Uterus (tissue), 4 donors: ENCODE data around the gene TMEM119. TPM values are rescaled to one million over a fixed set of nuclear protein-coding genes. Genes with fewer than 3 reads are reported as not detected.

ENCODE experiments used
- DNase-seq, 2 donors: peaks; one replicate each; pipeline ENCODE4 v3.0.0-alpha.2; 2019 to 2020
- H3K27ac ChIP-seq, 2 donors: fragments of 200-600 bp; sonication (generic); 1 replicate in 1 of 2; 2 replicates in 1 of 2; pipeline ENCODE4 v1.5.1; 2016 to 2018
- H3K27me3 ChIP-seq, 2 donors: fragments of 200-600 bp; sonication (generic); one replicate each; pipeline ENCODE4 v1.5.1; 2018 to 2019; ENCODE audit warnings: control low read depth in 1 of 2
- H3K36me3 ChIP-seq, 2 donors: fragments of 200-600 bp; sonication (generic); one replicate each; pipeline ENCODE4 v1.5.1; 2019; ENCODE audit warnings: control low read depth in 1 of 2
- H3K4me1 ChIP-seq, 2 donors: fragments of 200-600 bp; sonication (generic); one replicate each; pipeline ENCODE4 v1.5.1; 2018 to 2019; ENCODE audit warnings: control low read depth in 1 of 2
- H3K4me3 ChIP-seq, 2 donors: fragments of 200-600 bp; sonication (generic); 1 replicate in 1 of 2; 2 replicates in 1 of 2; pipeline ENCODE4 v1.5.1; 2018 to 2019; ENCODE audit warnings: mild to moderate bottlenecking in 1 of 2
- H3K9me3 ChIP-seq, 2 donors: fragments of 200-600 bp; sonication (generic); one replicate each; pipeline ENCODE4 v1.5.1; 2019; ENCODE audit warnings: control low read depth in 1 of 2
- CTCF ChIP-seq, 4 experiments: fragments of 200-600 bp in 2 of 4; fragments of 450-650 bp in 2 of 4; sonication (generic) in 2 of 4; IDR thresholded peaks; one replicate each; pipeline ENCODE4 v1.5.1; 2016 to 2019; ENCODE audit warnings: antibody characterized with exemption in 4 of 4, mild to moderate bottlenecking in 2 of 4, moderate library complexity in 1 of 4
- POLR2A ChIP-seq, 2 donors: fragments of 450-650 bp; IDR thresholded peaks; one replicate each; pipeline ENCODE4 v1.6.1; 2016; ENCODE audit warnings: antibody characterized with exemption in 2 of 2, mild to moderate bottlenecking in 1 of 2, moderate library complexity in 1 of 2
- intact Hi-C: fragments of 100-400 bp; cut with DNase I; formaldehyde crosslinking; loops from one replicate; pipeline ENCODE4 v1.15.1; 2023; ENCODE audit warnings: low total_unique reads
- total RNA-seq, 4 donors: library from RNA; depleted of rRNA in 3 of 4; stranded (reverse); fragments of >200 nt in 3 of 4; gene quantifications; one replicate each; pipeline versions ENCODE4 v1.1.0 to v1.2.4, GENCODE V29; 2014 to 2023
- donor health status: DM: yes; HTN: yes; CAD: no.

The TMEM119 gene
- total RNA-seq, 4 donors from 2014 or later = 9.1 to 102 (median 12.4) TPM

- DNase-seq = no peak
- intact Hi-C loops = no loop called here
- no peak overlapping the region for H3K4me3 ChIP-seq
- no peak for TF ChIP-seq POLR2A (IDR thresholded peaks at IDR 0.05)
- TF ChIP-seq CTCF (IDR thresholded peaks at IDR 0.05) = no peak
- H3K27ac ChIP-seq = peak overlapping the region in 1 of 2 donors; percentile 41
- H3K9me3 ChIP-seq = no peaks in the 10 kb centered on the region
- H3K27me3 ChIP-seq = no peaks in the 10 kb centered on the region
- H3K36me3 ChIP-seq = no peaks in the 10 kb centered on the region
- peaks cover 0 to 4% of the 10 kb centered on the region in 2 donors for H3K4me1 ChIP-seq
These were observed 13.9 kb downstream of the TMEM119 start for GRCh38 chr12:108583991-108584390.

- Histone ChIP-seq H3K4me3 (no peak overlapping the region), H3K4me1 (peaks cover 0 to 4% of the 10 kb centered on the region in 2 donors), H3K27ac (no peak overlapping the region), H3K9me3 (no peaks in the 10 kb centered on the region), H3K27me3 (no peaks in the 10 kb centered on the region), H3K36me3 (no peaks in the 10 kb centered on the region)
- no peak for DNase-seq
- intact Hi-C loops = no loop called here
- no peak for TF ChIP-seq POLR2A (IDR thresholded peaks at IDR 0.05)
- no peak for TF ChIP-seq CTCF (IDR thresholded peaks at IDR 0.05)
These were observed 14.7 kb downstream of the TMEM119 start for GRCh38 chr12:108582978-108583770.

DNA sequence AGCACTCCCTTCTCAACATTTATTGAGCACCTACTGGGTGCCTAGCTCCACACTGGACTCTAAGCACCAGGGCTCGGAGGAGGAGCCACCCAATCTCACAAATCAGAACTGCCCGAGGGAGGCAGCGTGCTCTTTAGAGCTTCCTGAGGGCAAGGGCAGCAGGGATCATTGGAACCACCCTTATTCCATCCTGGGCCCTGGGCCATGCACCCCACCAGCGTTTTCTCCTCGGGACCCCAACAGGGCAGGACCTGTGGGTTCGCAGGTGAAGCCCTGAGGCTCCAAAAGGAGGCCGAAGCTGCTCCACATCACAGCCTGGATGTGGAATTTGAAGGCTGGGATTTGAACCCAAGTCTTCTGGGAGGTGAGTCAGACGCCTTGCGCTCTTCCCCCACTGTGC is 15.4 kb downstream of the TMEM119 start:
- no peak for DNase-seq

DNA sequence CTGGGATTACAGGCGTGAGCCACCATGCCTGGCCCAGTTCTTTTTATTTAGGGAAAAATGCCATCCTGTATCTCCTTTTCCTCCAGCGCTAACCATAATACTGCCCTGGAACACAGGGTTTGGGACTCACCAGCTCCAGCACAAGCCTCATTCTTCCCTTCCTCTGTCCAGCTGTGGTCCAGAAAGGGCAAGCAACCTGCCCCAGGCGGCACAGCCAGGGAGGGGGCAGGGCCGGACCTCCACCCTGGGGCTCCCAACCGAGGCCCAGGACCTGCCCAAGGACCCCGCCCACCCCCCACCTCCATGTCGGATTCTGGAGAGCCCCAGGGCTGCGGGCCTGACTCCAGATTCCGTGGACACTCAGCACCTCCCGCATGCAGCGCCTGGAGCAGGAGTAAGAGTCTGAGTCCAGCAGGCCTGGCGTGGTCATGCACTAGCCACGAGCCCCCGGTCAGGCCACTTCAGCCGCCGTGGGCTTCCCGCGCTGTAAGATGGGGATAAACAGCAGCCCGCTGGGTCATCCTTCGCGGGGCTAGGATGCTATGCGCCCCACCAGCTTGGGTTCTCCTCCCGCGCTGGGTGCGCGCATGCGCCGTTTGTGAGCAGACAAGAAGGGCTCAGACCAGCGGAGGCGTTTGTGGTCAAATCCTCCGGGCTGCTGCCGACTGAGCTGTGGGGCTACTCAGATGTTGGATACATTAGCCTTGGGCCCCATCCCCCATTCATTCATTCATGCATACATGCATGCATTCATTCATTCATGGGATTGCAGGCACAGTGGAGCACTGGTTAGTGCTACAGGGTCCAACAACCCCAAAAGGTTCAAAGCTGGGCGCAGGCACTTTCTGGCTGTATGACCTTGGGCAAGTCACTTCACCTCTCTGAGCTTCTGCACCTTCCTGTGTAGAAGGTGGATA is 16.3 kb downstream of the TMEM119 start:
- intact Hi-C loops = no loop called here
- no peak for DNase-seq
- no peaks in the 10 kb centered on the region for H3K27me3 ChIP-seq
- H3K4me3 ChIP-seq = no peak overlapping the region
- H3K4me1 ChIP-seq = peaks cover 0 to 4% of the 10 kb centered on the region in 2 donors
- H3K9me3 ChIP-seq = no peaks in the 10 kb centered on the region
- no peak for TF ChIP-seq POLR2A (IDR thresholded peaks at IDR 0.05)
- no peak for TF ChIP-seq CTCF (IDR thresholded peaks at IDR 0.05)
- no peaks in the 10 kb centered on the region for H3K36me3 ChIP-seq
- H3K27ac ChIP-seq = peak overlapping the region; percentile 60 to 71

More for the DNA sequence above, 15.4 kb downstream of the TMEM119 start:
- Histone ChIP-seq H3K9me3 (no peaks in the 10 kb centered on the region), H3K27me3 (no peaks in the 10 kb centered on the region), H3K36me3 (no peaks in the 10 kb centered on the region), H3K27ac (no peak overlapping the region), H3K4me1 (peaks cover 0 to 4% of the 10 kb centered on the region in 2 donors), H3K4me3 (no peak overlapping the region)
- intact Hi-C loops = no loop called here
- TF ChIP-seq CTCF (IDR thresholded peaks at IDR 0.05) = no peak
- TF ChIP-seq POLR2A (IDR thresholded peaks at IDR 0.05) = no peak
